Amniotic stem cell (primary cell): ENCODE data around the gene BATF.
A peak's percentile ranks its signal among the peaks of the same experiment; 100 is the strongest.

Experiments
- DNase-seq: peaks from one replicate; lab custom pipeline; 2025; lab: John Stamatoyannopoulos, UW

The BATF gene

DNA sequence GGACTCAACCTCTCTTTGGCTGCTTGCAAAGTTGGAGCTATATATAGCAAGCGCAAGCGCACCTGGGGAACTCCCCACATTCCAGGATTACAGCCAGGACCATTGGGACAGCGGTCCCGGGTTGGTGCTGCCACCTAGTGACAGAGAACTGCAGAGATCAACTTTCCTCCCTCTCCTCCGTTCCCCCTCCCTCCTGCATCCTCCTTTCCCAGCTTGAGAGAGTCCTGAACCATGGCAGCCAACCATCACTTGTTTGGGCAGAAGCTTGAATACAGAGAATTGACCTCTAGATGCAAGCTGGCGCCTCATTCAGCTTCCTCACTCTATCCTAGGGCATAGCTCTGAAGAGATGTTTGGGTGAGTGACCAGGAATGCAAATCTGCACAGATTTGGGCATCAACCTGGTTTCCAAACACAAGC, 38.8 kb downstream of the BATF start:
- peak; percentile 32 for DNase-seq

DNA sequence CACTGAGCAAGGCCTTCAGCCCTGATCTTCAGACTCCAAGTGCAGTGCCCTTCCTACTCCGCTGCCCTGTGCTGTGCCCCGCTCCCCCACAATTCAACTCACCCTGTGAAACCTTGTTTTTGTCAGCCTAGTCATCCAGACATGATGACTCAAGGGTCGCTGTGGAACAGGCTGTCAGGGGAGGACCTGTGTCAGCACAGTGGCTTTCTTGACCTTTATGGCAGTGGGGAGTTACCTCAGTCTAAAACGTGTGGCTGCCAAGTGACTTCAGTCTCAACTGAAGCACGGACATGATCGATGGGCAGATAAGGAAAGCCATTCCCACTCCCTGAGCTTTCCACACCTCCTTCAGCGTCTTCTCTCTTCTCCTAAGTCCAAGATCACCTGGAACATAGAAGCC, 39.8 kb downstream of the BATF start:
- DNase-seq, result no peak

DNA sequence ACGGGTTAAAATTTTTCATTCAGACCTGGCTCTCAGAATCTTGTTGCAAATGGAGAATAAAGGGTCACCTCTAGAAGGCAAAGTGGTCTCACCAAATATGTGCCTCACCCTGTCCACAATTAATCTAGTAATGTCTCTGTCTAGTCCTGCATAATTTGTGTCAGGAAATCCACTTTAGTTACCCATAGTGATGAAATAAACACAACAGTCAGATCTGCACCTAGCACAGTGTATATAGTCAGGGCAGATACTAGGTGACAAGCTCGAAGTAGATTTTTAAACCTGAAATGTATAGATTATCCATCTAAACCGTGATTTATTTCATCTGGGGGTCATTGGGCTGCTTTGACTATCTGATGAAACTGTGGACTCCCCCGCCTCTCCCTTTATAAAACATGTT, 40.2 kb downstream of the BATF start:
- DNase-seq, result no peak

DNA sequence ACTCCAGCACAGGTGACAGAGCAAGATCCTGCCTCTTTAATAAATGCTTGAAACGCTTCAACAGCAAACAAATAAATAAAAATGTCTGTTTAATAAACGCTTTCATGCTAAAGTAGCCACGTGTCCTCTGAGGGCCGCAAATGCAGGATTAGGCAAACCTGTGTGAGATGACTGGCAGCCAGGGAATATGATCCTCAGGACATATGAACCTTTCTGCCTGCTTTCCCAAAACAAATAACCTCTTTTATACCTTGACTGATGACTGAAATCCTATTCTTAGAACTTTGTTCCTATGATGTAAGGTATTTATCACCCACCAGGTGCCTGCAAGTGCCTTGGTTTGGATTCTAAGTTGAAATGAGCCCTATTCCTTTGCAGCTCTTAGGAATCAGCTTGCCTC, 41.7 kb downstream of the BATF start:
- no peak for DNase-seq

DNA sequence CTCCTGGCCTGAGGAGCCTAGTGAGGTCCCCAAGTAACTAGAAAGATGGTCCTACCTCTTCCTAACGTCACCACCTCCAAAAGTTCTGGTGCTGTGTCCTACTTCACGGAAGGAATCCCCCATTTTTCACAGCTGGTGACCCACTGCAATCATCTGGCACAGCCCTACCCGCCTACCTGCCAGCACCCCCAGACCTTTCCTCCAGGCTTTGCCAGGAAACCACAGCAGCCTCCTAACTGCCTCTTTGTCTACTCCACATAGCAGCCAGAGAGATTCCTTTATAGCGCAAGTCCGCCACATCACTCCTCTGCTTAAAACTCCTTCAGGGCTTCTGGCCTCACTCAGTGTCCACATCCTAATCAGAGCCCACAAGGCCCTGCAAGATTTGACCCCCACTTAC, 42.8 kb downstream of the BATF start:
- no peak for DNase-seq

DNA sequence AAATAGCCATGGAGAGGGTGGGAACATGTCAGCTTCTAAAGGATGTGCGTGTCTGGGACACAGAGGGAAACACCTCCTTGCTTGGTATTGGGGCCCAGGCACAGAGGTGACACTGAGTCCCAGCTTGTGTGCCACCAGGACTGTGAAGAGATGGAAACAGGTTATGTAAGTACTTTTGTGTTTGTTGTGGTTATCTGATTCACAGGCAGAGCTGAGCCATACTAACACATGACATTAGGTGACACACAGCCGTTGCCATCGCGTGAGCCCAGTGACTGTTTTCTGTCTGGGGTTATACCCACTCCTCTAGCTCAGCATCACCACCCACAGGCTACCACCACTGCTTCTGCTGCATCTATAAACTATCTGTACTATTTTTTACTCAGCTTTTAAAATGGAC, 44.1 kb downstream of the BATF start:
- DNase-seq, result no peak

DNA sequence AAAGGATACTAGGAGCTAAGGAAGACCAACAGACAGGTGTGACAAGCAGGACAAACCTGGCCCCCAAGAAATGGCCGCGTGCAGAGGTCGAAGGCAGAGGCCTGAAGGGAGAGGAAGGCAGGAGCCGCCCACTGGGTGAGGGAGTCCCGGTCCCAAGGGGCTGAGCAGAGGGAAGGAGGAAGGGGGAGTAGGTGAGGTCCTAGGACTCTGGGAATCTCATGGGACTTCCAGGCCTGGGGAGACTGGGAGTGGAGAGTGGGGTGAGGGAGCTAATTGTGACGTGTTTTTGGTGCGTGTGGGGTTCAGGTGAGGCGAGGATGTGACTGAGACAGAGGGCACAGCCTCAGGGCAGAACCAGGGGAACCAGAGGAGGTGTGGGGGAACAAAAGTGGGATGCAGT, 44.5 kb downstream of the BATF start:
- DNase-seq, result no peak

DNA sequence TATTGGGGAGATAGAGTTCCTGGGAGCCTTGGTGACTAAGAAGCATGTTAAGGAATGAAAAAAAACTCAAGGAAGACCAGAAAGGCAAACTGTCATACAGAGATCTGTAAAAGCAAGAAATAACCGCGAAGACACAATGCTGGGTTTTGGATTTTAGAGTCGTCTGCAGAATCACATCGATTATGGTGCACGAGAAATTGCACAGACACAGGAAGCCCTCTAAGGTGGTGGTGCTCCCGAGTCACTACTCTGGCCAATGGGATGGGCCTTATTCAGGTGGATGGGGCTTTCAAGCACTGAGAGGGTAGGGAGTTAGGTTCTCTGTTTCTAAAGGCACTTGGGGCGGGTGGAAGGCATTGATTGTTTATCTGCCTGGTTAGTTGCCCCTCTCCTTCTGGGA, 45.9 kb downstream of the BATF start:
- no peak for DNase-seq

DNA sequence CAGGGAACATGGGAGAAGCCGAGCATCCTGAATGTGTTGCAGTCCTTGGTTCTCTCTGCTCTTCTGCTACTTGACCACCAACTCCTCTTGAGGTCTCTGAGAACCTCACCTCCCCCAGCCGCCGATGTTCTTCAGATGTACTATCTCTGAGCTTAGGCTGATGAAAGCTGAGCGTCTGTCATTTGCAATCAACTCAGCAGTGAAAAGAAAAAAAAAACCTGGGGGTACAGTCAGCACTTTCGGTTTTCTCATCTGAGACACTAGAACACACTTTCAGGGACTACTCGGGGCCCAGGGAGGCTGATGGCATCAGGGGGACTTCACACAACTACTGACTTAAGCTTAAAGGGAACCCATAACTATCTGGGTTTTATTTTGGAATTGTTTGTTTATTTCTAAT, 46.5 kb downstream of the BATF start:
- DNase-seq, result no peak

DNA sequence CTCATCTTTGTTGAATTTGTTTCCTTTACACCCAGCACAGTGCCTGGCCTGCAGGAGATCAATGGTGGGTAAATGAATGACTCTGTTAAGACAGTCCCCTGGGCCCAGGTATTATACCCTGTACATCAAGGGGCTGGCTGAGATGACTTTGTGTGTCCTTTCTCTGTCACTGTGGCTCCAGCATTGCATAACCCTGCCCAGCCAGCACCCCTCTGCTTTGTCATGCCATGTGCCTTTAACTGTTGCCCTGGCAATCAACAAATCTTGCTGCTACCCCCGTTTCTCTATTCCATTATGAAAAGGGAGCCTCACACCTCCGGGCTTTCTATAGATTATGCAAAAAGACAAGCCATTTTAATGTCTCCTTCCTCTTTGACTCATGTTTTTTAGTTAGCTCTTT, 48.5 kb downstream of the BATF start:
- DNase-seq, result no peak

DNA sequence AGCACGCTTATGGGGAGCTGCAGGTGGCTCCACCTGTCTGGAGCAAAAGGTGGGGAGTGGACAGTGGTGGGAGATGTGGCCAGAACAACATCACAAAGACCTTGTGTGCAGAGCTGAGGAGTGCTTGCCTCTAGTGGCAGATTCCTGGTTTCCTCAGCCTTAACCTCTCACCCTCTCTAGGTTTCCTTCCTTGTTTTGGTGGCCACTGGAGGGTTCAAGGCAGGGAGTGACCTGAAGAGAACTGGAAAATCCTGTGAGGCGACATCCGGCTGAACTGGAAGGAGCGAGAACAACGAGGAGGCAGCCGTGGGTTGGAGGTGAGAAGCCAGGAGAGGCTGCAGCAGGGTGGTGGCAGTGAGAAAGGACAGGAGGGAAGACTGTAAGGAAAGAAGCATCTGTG, 49.8 kb downstream of the BATF start:
- no peak for DNase-seq

DNA sequence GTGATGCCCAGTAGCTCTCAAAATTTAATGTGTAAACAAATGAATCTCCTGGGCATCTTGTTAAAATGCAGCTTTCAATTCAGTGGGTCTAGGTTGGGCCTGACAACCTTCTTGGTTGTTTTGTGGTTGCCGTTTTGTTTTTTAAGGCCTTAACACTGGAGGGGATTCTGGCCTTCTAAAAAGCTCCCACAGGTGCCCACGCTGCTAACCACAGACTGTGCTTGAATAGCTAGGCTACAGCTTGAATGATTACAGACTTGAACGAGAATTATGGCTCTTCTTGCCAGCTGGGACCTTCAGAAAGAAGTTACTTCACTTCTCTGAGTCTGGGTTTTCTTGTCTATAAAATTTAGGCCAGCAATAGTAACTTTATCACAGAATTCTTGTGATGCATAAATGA, 54.8 kb downstream of the BATF start:
- no peak for DNase-seq

DNA sequence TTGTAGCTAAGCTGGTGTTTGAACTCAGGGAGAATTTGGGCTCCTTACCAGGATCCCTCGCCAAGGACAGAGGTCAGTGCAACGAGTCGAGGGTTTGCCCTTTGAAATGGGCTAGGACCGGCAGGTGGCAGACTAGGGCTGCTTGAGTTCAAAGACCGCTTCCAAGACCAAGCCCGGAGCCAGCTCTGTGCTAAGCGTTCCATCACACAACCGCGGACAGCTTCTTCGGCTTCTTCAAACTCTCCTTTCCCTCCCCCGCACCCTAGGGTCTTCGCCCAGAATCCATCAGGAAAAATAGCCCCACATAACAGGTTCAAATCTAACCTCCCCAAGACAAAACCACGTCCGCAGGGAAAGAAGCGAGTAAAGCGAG, 55.4 kb downstream of the BATF start:
- peak; percentile 80 for DNase-seq

DNA sequence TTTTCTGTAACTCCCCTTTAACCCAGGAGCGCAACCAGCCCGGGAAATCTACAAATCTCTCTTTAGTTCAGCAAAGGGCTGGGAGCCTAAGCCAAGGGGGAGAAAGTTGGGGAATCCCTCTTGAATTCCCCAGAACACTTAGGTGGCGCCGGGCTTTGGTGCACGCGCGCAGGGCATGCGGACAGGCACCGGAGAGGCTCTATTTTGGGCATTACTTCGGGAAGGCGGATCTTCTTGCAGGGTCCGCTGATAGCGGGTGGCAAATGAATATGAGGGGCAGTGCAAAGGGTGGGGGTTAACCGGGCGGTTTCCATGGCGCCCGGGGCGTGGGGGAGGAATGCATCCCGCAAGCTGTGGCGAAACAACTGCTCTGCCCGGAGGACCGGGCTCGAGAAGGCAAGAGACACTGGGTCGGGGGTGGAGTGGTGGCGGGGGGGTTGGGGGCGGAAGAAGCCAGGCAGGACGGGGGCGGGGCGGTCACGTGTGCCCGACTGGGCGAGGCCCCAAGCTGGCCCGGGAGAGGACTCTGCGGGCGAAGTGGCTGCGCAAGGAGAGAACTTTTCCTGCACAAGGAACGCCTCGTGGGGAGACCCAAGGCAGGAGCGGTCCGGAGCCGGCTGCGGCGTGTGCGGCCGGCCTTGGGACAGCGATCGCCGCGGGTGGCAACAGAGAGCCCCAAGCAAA, 56.0 kb downstream of the BATF start, which contains the start of gene FLVCR2:
Gene FLVCR2 (plus strand): TSS at position 519 of the 684 bp plus-strand sequence. CDS start 353 bp downstream, outside the sequence.
- DNase-seq, result peak; percentile 56

DNA sequence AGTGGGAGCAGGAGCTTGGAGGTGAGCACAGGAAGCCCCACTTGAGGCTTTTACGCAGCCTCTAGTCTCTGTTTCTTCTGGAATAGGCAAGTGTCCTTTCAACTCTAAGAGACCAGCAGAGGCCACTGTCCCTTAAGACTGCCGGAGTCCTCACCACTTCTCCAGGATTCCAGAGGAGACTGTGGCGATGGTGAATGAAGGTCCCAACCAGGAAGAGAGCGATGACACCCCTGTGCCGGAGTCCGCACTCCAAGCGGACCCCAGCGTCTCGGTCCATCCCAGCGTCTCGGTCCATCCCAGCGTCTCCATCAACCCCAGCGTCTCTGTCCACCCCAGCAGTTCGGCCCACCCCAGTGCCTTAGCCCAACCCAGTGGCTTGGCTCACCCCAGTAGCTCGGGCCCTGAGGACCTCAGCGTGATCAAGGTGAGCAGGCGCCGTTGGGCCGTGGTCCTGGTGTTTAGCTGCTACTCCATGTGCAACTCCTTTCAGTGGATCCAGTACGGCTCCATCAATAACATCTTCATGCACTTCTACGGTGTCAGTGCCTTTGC, 56.6 kb downstream of the BATF start:
- no peak for DNase-seq

DNA sequence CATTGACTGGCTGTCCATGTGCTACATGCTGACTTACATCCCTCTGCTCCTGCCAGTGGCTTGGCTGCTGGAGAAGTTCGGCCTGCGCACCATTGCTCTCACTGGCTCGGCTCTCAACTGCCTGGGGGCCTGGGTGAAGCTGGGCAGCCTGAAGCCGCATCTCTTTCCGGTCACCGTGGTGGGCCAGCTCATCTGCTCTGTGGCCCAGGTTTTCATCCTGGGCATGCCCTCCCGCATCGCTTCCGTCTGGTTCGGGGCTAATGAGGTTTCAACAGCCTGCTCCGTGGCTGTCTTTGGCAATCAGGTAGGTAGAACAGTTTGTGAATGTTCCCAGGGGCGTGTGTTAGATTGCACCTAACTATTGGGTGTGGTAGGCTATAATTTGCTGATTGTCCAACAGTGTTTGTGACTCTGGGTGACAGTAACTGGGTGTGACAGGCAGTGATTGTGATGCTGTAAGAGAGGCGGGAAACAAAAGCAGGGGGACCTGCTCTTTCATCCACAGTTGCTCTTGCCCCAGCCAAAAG, 57.1 kb downstream of the BATF start:
- DNase-seq, result no peak

DNA sequence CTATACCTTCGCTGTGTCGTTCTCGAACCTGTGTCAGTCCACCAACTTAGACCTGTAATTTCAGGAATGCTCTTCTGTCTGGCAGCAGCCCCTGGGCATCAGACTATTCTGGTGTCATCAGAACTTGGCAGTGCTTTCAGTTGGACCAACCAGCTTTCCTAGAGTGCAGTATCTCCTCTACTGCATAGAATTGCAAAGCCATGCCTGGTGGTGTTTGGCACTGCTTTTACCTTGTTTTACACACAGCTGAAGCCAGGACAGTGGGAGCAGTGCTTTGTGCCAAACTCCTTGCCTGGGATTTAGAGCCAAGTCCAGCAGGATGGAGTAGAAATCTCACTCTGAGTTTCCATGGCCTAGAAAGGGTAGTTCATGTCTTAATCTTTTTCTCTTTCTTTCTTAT, 57.6 kb downstream of the BATF start:
- DNase-seq, result no peak

DNA sequence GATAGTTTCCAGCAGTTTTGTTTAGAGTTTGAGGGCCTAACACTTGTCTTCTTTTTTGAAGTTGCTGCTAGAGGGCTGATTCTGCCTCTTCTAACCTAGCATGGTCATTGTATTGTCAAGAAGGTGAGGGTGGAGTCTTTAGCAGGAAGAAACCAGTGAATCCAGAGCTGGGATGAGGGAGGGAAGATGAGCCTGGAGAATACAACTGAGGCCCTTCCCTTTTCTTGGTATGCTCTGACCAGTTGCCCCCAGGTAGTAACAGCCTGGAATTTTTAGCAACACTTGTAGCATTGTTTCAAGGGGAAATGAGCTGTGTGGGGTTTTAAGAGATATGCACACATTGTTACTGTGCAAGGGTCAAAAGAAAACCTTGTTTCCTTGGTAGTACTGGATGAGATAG, 65.1 kb downstream of the BATF start:
- no peak for DNase-seq

DNA sequence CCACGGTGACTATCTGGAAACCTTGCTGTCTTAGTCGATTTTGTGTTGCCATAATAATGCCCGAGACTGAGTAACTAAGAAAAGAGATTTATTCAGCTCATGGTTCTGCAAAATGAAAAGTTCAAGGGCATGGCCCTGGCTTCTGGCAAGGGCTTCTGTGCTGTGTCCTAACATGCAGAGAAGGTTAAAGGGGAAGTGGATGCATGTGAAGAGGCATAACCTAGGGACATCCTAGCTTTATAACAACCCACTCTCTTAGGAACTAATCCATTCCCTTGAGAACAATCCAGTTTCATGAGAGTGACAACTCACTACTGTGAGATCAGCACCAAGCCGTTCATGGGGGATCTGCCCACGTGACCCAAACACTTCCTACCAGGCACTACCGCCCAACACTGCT, 67.7 kb downstream of the BATF start:
- DNase-seq, result no peak

DNA sequence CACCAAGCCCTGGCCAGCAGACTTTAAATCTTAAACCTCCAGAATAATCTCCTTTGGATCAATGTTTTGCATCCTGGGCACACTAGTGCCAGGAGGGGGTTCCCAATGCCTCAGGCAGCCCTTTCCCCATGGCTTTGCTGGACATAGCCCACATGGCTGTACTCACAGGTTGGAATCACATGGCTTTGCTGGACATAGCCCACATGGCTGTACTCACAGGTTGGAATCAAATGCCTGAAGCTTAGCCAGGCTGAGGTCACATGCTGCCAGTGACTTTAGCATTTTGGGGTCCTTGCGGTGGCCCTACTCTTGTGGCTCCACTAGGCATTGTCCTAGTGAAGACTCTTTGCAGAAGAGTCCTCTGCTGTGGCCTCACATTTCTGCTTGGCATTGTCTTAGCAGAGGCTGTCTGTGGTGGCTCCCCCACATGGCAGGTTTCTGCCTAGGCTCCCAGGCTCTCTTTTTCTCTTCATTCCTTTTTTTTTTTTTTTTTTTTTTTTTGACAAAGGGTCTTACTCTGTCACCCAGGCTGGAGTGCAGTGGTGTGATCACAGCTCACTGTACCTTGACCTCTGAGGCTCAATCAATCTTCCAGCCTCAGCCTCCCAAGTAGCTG, 69.2 kb downstream of the BATF start:
- no peak for DNase-seq

DNA sequence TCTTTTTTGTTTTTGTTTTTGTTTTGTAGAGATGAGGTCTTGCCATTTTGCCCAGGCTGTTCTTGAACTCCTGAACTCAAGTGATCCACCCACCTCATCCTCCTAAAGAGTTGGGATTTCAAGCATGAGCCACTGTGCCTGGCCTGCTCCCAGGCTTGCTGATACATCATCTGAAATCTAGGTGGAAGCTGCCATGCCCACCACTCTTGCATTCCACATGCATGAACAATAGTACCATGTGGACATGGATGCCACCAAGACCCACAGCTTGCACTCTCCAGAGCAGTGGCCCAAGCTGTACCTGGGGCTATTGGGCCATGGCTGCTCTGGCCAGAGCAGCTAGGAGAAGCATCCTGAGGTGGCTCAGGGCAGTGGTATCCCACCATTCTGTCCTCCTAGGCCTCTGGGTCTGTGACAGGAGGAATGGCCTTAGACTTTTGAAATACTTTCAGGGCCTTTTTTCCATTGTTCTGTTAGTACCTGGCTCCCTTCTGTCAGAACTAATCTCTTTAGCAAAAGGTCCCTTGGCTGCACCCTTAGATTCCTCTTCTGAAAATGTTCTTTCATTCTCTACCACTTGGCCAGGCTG, 69.8 kb downstream of the BATF start:
- no peak for DNase-seq

DNA sequence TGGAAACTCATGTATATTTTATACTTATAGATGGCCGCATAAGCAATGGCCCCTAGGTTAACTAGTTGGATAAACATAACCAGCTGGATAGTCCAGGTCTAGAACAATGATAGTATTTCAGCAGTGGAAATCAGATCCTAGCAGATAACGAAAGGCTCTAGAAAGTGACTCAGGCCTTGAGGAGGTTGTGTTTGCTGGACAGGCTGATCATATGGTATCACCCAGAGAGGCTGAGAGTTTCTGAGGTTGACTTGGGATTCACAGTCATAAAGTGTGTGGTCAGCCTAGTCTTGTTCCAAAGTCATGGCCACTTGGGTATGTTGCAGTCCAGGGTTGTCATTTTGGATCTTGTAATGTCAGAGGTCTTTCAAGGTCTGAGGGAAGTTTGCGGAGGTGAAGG, 73.0 kb downstream of the BATF start:
- DNase-seq, result no peak
